DOHH2 (cell line): Measurements from ENCODE around the gene PLCB3.

Source experiments
- CTCF ChIP-seq: fragments of 200-600 bp; sonication (generic); IDR thresholded peaks from one replicate; pipeline ENCODE4 v1.5.1; 2014; ENCODE audit warnings: antibody characterized with exemption, mild to moderate bottlenecking, low read depth, low read length; ENCODE audit not compliant: poor library complexity, severe bottlenecking
- EZH2phosphoT487 ChIP-seq: fragments of 200-600 bp; sonication (generic); IDR thresholded peaks from 2 replicates; pipeline ENCODE4 v1.6.1; 2017; ENCODE audit warnings: borderline replicate concordance, mild to moderate bottlenecking, antibody characterized with exemption, low read length, moderate library complexity, mixed read lengths

- no peak for TF ChIP-seq CTCF
- TF ChIP-seq EZH2phosphoT487, result no peak
These were observed 52.0 kb downstream of the PLCB3 start for GRCh38 chr11:64303109-64304031.
